GM12891 (cell line): Measurements from ENCODE around the gene ADCY3.

ENCODE experiments used
- PAX5 ChIP-seq: IDR thresholded peaks from 2 replicates; pipeline ENCODE4 v1.6.1; 2011; ENCODE audit warnings: low read length, moderate library complexity, mild to moderate bottlenecking; ENCODE audit not compliant: insufficient read depth, severe bottlenecking
- POLR2A ChIP-seq: IDR thresholded peaks from 2 replicates; pipeline ENCODE4 v1.6.1; 2011; ENCODE audit warnings: low read depth, low read length, control low read depth
- POLR2AphosphoS5 ChIP-seq: IDR thresholded peaks from 2 replicates; pipeline ENCODE4 v1.6.1; 2011; ENCODE audit warnings: low read depth, low read length, control low read depth
- POU2F2 ChIP-seq: IDR thresholded peaks from 2 replicates; pipeline ENCODE4 v1.6.1; 2011; ENCODE audit warnings: low read depth, mild to moderate bottlenecking, control low read depth, low read length, moderate library complexity
- SPI1 ChIP-seq: IDR thresholded peaks from 2 replicates; pipeline ENCODE4 v1.6.1; 2011; ENCODE audit warnings: low read depth, low read length, control low read depth
- TAF1 ChIP-seq: IDR thresholded peaks from 2 replicates; pipeline ENCODE4 v1.6.1; 2011; ENCODE audit warnings: low read depth, low read length, control low read depth

- TF ChIP-seq POLR2A (no peak), POU2F2 (no peak), TAF1 (no peak), PAX5 (no peak), POLR2AphosphoS5 (no peak), SPI1 (no peak)
Measured at GRCh38 chr2:24866946-24867345, 53.1 kb downstream of the ADCY3 start.
